IPS-NIHi7 (cell line): ENCODE measurements around the gene RAP1GAP.
A peak's percentile ranks its signal among the peaks of the same experiment; 100 is the strongest.

ENCODE experiments used
- DNase-seq: peaks from one replicate; pipeline ENCODE4 v3.0.0; 2012; ENCODE audit warnings: mixed read lengths; ENCODE audit errors: extremely low spot score

RAP1GAP gene

GRCh38 chr1:21610027-21610426 is 59.1 kb downstream of the RAP1GAP start:
- DNase-seq = no peak

- DNase-seq = no peak
These were observed 60.4 kb downstream of the RAP1GAP start for GRCh38 chr1:21608798-21609197.

GRCh38 chr1:21607549-21608529 is 61.3 kb downstream of the RAP1GAP start:
- DNase-seq = peak; percentile 100

- no peak for DNase-seq
These were observed 63.0 kb downstream of the RAP1GAP start for GRCh38 chr1:21605964-21606705.

GRCh38 chr1:21605012-21605715 is 64.0 kb downstream of the RAP1GAP start:
- DNase-seq = no peak

GRCh38 chr1:21604208-21604957 is 64.8 kb downstream of the RAP1GAP start:
- no peak for DNase-seq

- no peak for DNase-seq
These were observed 65.7 kb downstream of the RAP1GAP start for GRCh38 chr1:21603177-21604138.

GRCh38 chr1:21601278-21602048 is 67.7 kb downstream of the RAP1GAP start:
- no peak for DNase-seq

- DNase-seq = no peak
These were observed 69.8 kb downstream of the RAP1GAP start for GRCh38 chr1:21599402-21599801.

- no peak for DNase-seq
These were observed 70.3 kb downstream of the RAP1GAP start for GRCh38 chr1:21598904-21599303.

GRCh38 chr1:21598417-21598816 is 70.7 kb downstream of the RAP1GAP start:
- no peak for DNase-seq

- DNase-seq = no peak
These were observed 71.4 kb downstream of the RAP1GAP start for GRCh38 chr1:21597753-21598152.

- DNase-seq = no peak
These were observed 72.5 kb downstream of the RAP1GAP start for GRCh38 chr1:21596628-21597027.

GRCh38 chr1:21596174-21596573 is 73.0 kb downstream of the RAP1GAP start:
- no peak for DNase-seq

- DNase-seq = peak; percentile 80
These were observed 73.9 kb downstream of the RAP1GAP start for GRCh38 chr1:21594935-21595897.

GRCh38 chr1:21594501-21594900 is 74.7 kb downstream of the RAP1GAP start:
- DNase-seq = no peak

GRCh38 chr1:21593231-21593630 is 75.9 kb downstream of the RAP1GAP start:
- no peak for DNase-seq
